OCI-LY7 (cell line): ENCODE data around the gene PTCHD1.

Experiments
- CTCF ChIP-seq: fragments of 200-600 bp; sonication (generic); conservative IDR thresholded peaks from 2 replicates; pipeline ENCODE4 v1.5.1; 2014; ENCODE audit warnings: mild to moderate bottlenecking, antibody characterized with exemption, low read length, moderate library complexity, mixed read lengths
- EZH2phosphoT487 ChIP-seq: fragments of 200-600 bp; sonication (generic); IDR thresholded peaks from 2 replicates; pipeline ENCODE4 v1.6.1; 2018; ENCODE audit warnings: low read depth, borderline replicate concordance, mild to moderate bottlenecking, mixed run types, antibody characterized with exemption, low read length, moderate library complexity, mixed read lengths

GRCh38 chrX:23364416-23364815 lies 29.8 kb downstream of the PTCHD1 start:
- TF ChIP-seq CTCF, result no peak
- no peak for TF ChIP-seq EZH2phosphoT487
